GM12878 (cell line): ENCODE data around the gene DUSP18. TPM values are rescaled to one million over a fixed set of nuclear protein-coding genes. Genes with fewer than 3 reads are reported as not detected.

ENCODE experiments used
- ATAC-seq: fragments of 200-7000 bp; cut with Tn5 transposase; 3 replicates; pipeline ENCODE4 v1.9.1; 2020; ENCODE audit warnings: mild to moderate bottlenecking, moderate library complexity
- BruUV-seq: library from RNA; stranded (reverse); fragments of 400-500 nt; replicated peaks from 2 replicates; lab custom pipeline; 2021; lab: Mats Ljungman, UMichigan
- CTCF ChIA-PET: fragments of 300-600 bp; sonication (Branson Sonifier 250); formaldehyde crosslinking; extraction: SDS; loops from one replicate; lab custom pipeline; 2021; ENCODE audit warnings: inconsistent platforms; lab: Yijun Ruan, JAX
- POLR2A ChIA-PET: fragments of 350-600 bp; formaldehyde crosslinking; extraction: SDS; loops from one replicate; lab custom pipeline; 2021; ENCODE audit warnings: inconsistent platforms; lab: Charles Lee
- RAD21 ChIA-PET: fragments of 300-600 bp; sonication (Branson Sonifier 250); formaldehyde crosslinking; loops from one replicate; lab custom pipeline; 2023; ENCODE audit warnings: antibody characterized with exemption; ENCODE audit not compliant: unreplicated experiment; lab: Charles Lee
- SMC1A ChIA-PET: fragments of 300-600 bp; sonication (Branson Sonifier 250); formaldehyde crosslinking; loops from one replicate; lab custom pipeline; 2023; ENCODE audit not compliant: unreplicated experiment, uncharacterized antibody; lab: Charles Lee
- DNase-seq: peaks from one replicate; pipeline ENCODE4 v3.0.0-alpha.2; 2011; ENCODE audit warnings: low read depth, low spot score
- FAIRE-seq: peaks from 3 replicates; lab custom pipeline; 2011; peaks lifted over from hg19 to GRCh38; lab: Jason Lieb, UNC
- H2AFZ ChIP-seq: 2 replicates; pipeline ENCODE4 v1.6.0; 2011; ENCODE audit warnings: low read depth, low read length, control low read depth; ENCODE audit not compliant: control insufficient read depth
- H3K27ac ChIP-seq: 2 replicates; pipeline ENCODE4 v1.5.1; 2011; ENCODE audit warnings: control low read depth; ENCODE audit not compliant: control insufficient read depth, insufficient read depth
- H3K27me3 ChIP-seq, 2 experiments: replicated peaks in 1 of 2; 2 replicates each; pipeline versions ENCODE4 v1.6.0 to v1.6.1; 2011; ENCODE audit warnings: low read length in 1 of 2; ENCODE audit not compliant: control insufficient read depth in 2 of 2, insufficient read depth in 2 of 2
- H3K36me3 ChIP-seq, 2 experiments: 2 replicates each; pipeline ENCODE4 v1.5.1; 2011; ENCODE audit warnings: low read length in 1 of 2; ENCODE audit not compliant: control insufficient read depth in 2 of 2, insufficient read depth in 2 of 2
- H3K4me1 ChIP-seq: 2 replicates; pipeline ENCODE4 v1.6.1; 2011; ENCODE audit warnings: mild to moderate bottlenecking, low read length, moderate library complexity, mixed read lengths; ENCODE audit not compliant: control insufficient read depth, insufficient read depth
- H3K4me2 ChIP-seq: 2 replicates; pipeline ENCODE4 v1.6.0; 2011; ENCODE audit warnings: control low read depth; ENCODE audit not compliant: control insufficient read depth, insufficient read depth
- H3K4me3 ChIP-seq: fragments of 200-600 bp; sonication (generic); 2 replicates; pipeline ENCODE4 v1.5.1; 2016
- H3K79me2 ChIP-seq: 2 replicates; pipeline ENCODE4 v1.6.0; 2011; ENCODE audit warnings: low read length; ENCODE audit not compliant: control insufficient read depth, insufficient read depth
- H3K9ac ChIP-seq: 2 replicates; pipeline ENCODE4 v1.8.0; 2011; ENCODE audit warnings: low read length, control low read depth, mixed read lengths; ENCODE audit not compliant: control insufficient read depth, insufficient read depth
- H3K9me3 ChIP-seq: replicated peaks from 3 replicates; pipeline ENCODE4 v1.5.1; 2011; ENCODE audit warnings: mild to moderate bottlenecking, low read length; ENCODE audit not compliant: control insufficient read depth, insufficient read depth
- H4K20me1 ChIP-seq: 2 replicates; pipeline ENCODE4 v1.6.0; 2011; ENCODE audit not compliant: control insufficient read depth, insufficient read depth
- BHLHE40 ChIP-seq, 2 experiments: fragments of 450-650 bp in 1 of 2; IDR thresholded peaks; 2 replicates each; pipeline ENCODE4 v1.6.1; 2011 to 2017; ENCODE audit warnings: low read depth in 2 of 2, borderline replicate concordance in 1 of 2, improper control_type of control experiment in 1 of 2, low read length in 1 of 2, mild to moderate bottlenecking in 1 of 2
- ETV6 ChIP-seq, 2 experiments: fragments of 450-650 bp in 1 of 2; IDR thresholded peaks in 1 of 2; conservative IDR thresholded peaks in 1 of 2; 2 replicates each; pipeline ENCODE4 v1.6.1; 2014; ENCODE audit warnings: antibody characterized with exemption in 1 of 2, borderline replicate concordance in 1 of 2, low read depth in 1 of 2, mild to moderate bottlenecking in 1 of 2, moderate library complexity in 1 of 2
- FOS ChIP-seq: IDR thresholded peaks from 3 replicates; pipeline ENCODE4 v1.6.1; 2011; ENCODE audit warnings: borderline replicate concordance; ENCODE audit not compliant: insufficient read length; ENCODE audit errors: extremely low read depth
- MYC ChIP-seq: IDR thresholded peaks from 2 replicates; pipeline ENCODE4 v1.6.1; 2011; ENCODE audit warnings: mild to moderate bottlenecking, low read length, moderate library complexity, inconsistent platforms; ENCODE audit not compliant: insufficient read depth, insufficient replicate concordance, insufficient read length, severe bottlenecking
- POLR2A ChIP-seq: IDR thresholded peaks from 2 replicates; pipeline ENCODE4 v1.6.1; 2011; ENCODE audit warnings: low read depth, mild to moderate bottlenecking, low read length
- POLR2AphosphoS2 ChIP-seq: IDR thresholded peaks from 2 replicates; pipeline ENCODE4 v1.6.1; 2011; ENCODE audit warnings: low read depth, mild to moderate bottlenecking, low read length, improper control_type of control experiment, moderate library complexity
- RFX5 ChIP-seq: IDR thresholded peaks from 2 replicates; pipeline ENCODE4 v1.6.1; 2011; ENCODE audit warnings: low read depth, low read length, improper control_type of control experiment
- SRF ChIP-seq, 2 experiments: IDR thresholded peaks; 2 replicates each; pipeline ENCODE4 v1.6.1; 2011; ENCODE audit warnings: low read depth in 2 of 2, low read length in 2 of 2, mild to moderate bottlenecking in 1 of 2, moderate library complexity in 1 of 2
- TAF1 ChIP-seq: IDR thresholded peaks from 2 replicates; pipeline ENCODE4 v1.6.1; 2011; ENCODE audit warnings: mild to moderate bottlenecking, low read depth, low read length, borderline replicate concordance
- YBX1 ChIP-seq: fragments of 450-650 bp; IDR thresholded peaks from 2 replicates; pipeline ENCODE4 v1.6.1; 2016; ENCODE audit warnings: antibody characterized with exemption
- YY1 ChIP-seq: IDR thresholded peaks from 2 replicates; pipeline ENCODE4 v1.6.1; 2011; ENCODE audit warnings: low read depth, mild to moderate bottlenecking, low read length
- ZBED1 ChIP-seq: IDR thresholded peaks from 2 replicates; pipeline ENCODE4 v1.6.1; 2016; ENCODE audit warnings: borderline replicate concordance
- ZNF24 ChIP-seq: fragments of 450-650 bp; IDR thresholded peaks from 2 replicates; pipeline ENCODE4 v1.6.1; 2017; ENCODE audit warnings: antibody characterized with exemption, mild to moderate bottlenecking
- WGBS: methylation state at CpG from one replicate; pipeline ENCODE4 v1.1.6; 2016; ENCODE audit warnings: low lambda C conversion rate; ENCODE audit not compliant: insufficient replicate concordance, insufficient coverage; ENCODE audit errors: missing lambda C conversion rate; 5-methylcytosine and 5-hydroxymethylcytosine counted together
- in situ Hi-C: fragments of 300-500 bp; cut with MboI; formaldehyde crosslinking; loops from 9 replicates; pipeline ENCODE4 v1.14.3; 2018; ENCODE audit warnings: mixed read lengths
- intact Hi-C: fragments of 100-400 bp; cut with micrococcal nuclease; formaldehyde crosslinking; loops from one replicate; pipeline ENCODE4 v1.14.2; 2022; ENCODE audit not compliant: unreplicated experiment
- polyA plus RNA-seq, 11 experiments: library from polyadenylated mRNA; depleted of rRNA in 4 of 11; unstranded in 6 of 11; stranded (reverse) in 5 of 11; fragments of >200 nt; fragmentation: Nextera tagmentation in 4 of 11; fragmentation: Illumina TruSeq in 1 of 11; extraction: Ambion mirVana in 4 of 11; extraction: Trizol in 1 of 11; gene quantifications; 1 replicate in 1 of 11; 2 replicates in 10 of 11; pipeline versions ENCODE4 v1.2.1 to v1.2.3, GENCODE V29; 2011 to 2016; ENCODE audit warnings: inconsistent platforms in 2 of 11, missing spikeins in 2 of 11, low read depth in 1 of 11
- total RNA-seq, 4 experiments: library from RNA; depleted of rRNA in 3 of 4; stranded (reverse); fragments of >200 nt in 3 of 4; fragmentation: Illumina TruSeq in 1 of 4; extraction: Trizol in 1 of 4; gene quantifications; 2 replicates each; pipeline versions ENCODE4 v1.2.1 to v1.2.3, GENCODE V29; 2013 to 2021
- TF ChIP-seq, protein P1 (sequence below): fragments of 150-350 bp; IDR thresholded peaks from 2 replicates; pipeline ENCODE4 v1.6.1; 2014; ENCODE audit warnings: mild to moderate bottlenecking, low read depth, low read length
- TF ChIP-seq, protein P2 (sequence below): fragments of 450-650 bp; IDR thresholded peaks from 2 replicates; pipeline ENCODE4 v1.6.1; 2017; ENCODE audit warnings: mild to moderate bottlenecking

Gene DUSP18
- total and polyA plus RNA-seq, 10 of the 15 experiments (the other 5 are each of a cell fraction or from before 2014, with no cell fraction given), result 1.9 to 11.9 (median 7.7) TPM

GRCh38 chr22:30705710-30706651 lies 38.3 kb upstream of the DUSP18 start:
- ATAC-seq, result peak; percentile 85
- peaks cover 35% of the 10 kb centered on the region for H3K4me1 ChIP-seq
- CTCF ChIA-PET, result interaction anchor here (0.5 to 4.0 kb wide), 9 partner anchors 10 to 97 kb away, joined by 3 to 19 read pairs (median 4); partner anchors contain the start of genes OSBP2 and SLC35E4
- no peak for TF ChIP-seq ETV6 (conservative IDR thresholded peaks at IDR 0.05 in 1 of 2, IDR thresholded peaks at IDR 0.05 in 1 of 2; ENCODE audit: borderline replicate concordance in 1 of 2, low read depth in 1 of 2)
- no peak for TF ChIP-seq RFX5
- TF ChIP-seq, protein P1, sequence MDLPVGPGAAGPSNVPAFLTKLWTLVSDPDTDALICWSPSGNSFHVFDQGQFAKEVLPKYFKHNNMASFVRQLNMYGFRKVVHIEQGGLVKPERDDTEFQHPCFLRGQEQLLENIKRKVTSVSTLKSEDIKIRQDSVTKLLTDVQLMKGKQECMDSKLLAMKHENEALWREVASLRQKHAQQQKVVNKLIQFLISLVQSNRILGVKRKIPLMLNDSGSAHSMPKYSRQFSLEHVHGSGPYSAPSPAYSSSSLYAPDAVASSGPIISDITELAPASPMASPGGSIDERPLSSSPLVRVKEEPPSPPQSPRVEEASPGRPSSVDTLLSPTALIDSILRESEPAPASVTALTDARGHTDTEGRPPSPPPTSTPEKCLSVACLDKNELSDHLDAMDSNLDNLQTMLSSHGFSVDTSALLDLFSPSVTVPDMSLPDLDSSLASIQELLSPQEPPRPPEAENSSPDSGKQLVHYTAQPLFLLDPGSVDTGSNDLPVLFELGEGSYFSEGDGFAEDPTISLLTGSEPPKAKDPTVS, result no peak
- peak; percentile 40 to 62; a peak in 3 of 4 replicates for TF ChIP-seq BHLHE40 (IDR thresholded peaks at IDR 0.05; ENCODE audit: borderline replicate concordance in 1 of 2, low read depth in 2 of 2, low read length in 1 of 2)
- peak; percentile 51; the same call in 1 of the 2 replicates for TF ChIP-seq POLR2A
- TF ChIP-seq SRF (IDR thresholded peaks at IDR 0.05; ENCODE audit: low read depth in 2 of 2, low read length in 2 of 2), result no peak
- TF ChIP-seq, protein P2, sequence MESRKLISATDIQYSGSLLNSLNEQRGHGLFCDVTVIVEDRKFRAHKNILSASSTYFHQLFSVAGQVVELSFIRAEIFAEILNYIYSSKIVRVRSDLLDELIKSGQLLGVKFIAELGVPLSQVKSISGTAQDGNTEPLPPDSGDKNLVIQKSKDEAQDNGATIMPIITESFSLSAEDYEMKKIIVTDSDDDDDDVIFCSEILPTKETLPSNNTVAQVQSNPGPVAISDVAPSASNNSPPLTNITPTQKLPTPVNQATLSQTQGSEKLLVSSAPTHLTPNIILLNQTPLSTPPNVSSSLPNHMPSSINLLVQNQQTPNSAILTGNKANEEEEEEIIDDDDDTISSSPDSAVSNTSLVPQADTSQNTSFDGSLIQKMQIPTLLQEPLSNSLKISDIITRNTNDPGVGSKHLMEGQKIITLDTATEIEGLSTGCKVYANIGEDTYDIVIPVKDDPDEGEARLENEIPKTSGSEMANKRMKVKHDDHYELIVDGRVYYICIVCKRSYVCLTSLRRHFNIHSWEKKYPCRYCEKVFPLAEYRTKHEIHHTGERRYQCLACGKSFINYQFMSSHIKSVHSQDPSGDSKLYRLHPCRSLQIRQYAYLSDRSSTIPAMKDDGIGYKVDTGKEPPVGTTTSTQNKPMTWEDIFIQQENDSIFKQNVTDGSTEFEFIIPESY, result no peak
- TF ChIP-seq MYC, result no peak
- TF ChIP-seq ZBED1, result 0 out of 2 replicates have a peak, but pooled peaks have one; percentile 47
- no peak for TF ChIP-seq YY1
- no peak for TF ChIP-seq ZNF24
- TF ChIP-seq YBX1, result no peak
- no peak for TF ChIP-seq POLR2AphosphoS2
- TF ChIP-seq FOS, result no peak
- TF ChIP-seq TAF1, result no peak

More at GRCh38 chr22:30705710-30706651, 38.3 kb upstream of the DUSP18 start:
- FAIRE-seq, result peak; percentile 78
- Histone ChIP-seq H3K4me2 (peak overlapping the region; percentile 72), H3K9me3 (no peaks in the 10 kb centered on the region), H4K20me1 (no peaks in the 10 kb centered on the region), H3K36me3 (no peaks in the 10 kb centered on the region), H3K4me3 (peak overlapping the region; percentile 19; the same call in 1 of the 2 replicates), H3K27ac (peak overlapping the region; percentile 70), H2AFZ (peak overlapping the region; percentile 31), H3K79me2 (no peaks in the 10 kb centered on the region), H3K9ac (peak overlapping the region; percentile 64), H3K27me3 (no peaks in the 10 kb centered on the region)
- in situ Hi-C loops, result no loop called here
- intact Hi-C loops, result loop anchor here (2.0 kb wide), 3 partner anchors 39 to 71 kb away; partner anchors contain the start of gene SLC35E4
- DNase-seq, result peak; percentile 72
- WGBS, result 13% methylated on average over 11 of the region's 11 CpGs
- POLR2A ChIA-PET, result interaction anchor here (0.7 to 1.5 kb wide), 4 partner anchors 39 to 71 kb away, joined by 3 read pairs; no protein-coding TSS in a partner anchor
- RAD21 ChIA-PET, result interaction anchor here (1.1 to 2.5 kb wide), 7 partner anchors 13 to 282 kb away, joined by 3 to 14 read pairs (median 5); no protein-coding TSS in a partner anchor
- SMC1A ChIA-PET, result interaction anchor here (0.7 to 2.4 kb wide), 8 partner anchors 25 to 98 kb away, joined by 3 to 15 read pairs (median 4); partner anchors contain the start of gene SLC35E4
- BruUV-seq, result no TSS peak
